HG03520 (cell line): ENCODE measurements around the gene DGKI.

Experiments
- ATAC-seq: cut with Tn5 transposase; IDR thresholded peaks from one replicate; pipeline ENCODE4 v1.9.1; 2021; ENCODE audit warnings: mild to moderate bottlenecking, moderate library complexity; ENCODE audit not compliant: unreplicated experiment

DGKI gene

GRCh38 chr7:137439829-137440825 lies 406.6 kb downstream of the DGKI start:
- ATAC-seq: no peak

GRCh38 chr7:137434946-137435345 lies 411.8 kb downstream of the DGKI start:
- ATAC-seq: no peak

GRCh38 chr7:137434530-137434929 lies 412.2 kb downstream of the DGKI start:
- ATAC-seq: no peak

GRCh38 chr7:137423321-137423720 lies 423.5 kb downstream of the DGKI start:
- ATAC-seq: no peak

- ATAC-seq: no peak
Measured at GRCh38 chr7:137421366-137421765, 425.4 kb downstream of the DGKI start.

GRCh38 chr7:137418841-137419240 lies 427.9 kb downstream of the DGKI start:
- ATAC-seq: no peak

GRCh38 chr7:137417464-137417863 lies 429.3 kb downstream of the DGKI start:
- ATAC-seq: no peak

GRCh38 chr7:137413901-137414300 lies 432.9 kb downstream of the DGKI start:
- no peak for ATAC-seq

GRCh38 chr7:137411446-137411845 lies 435.3 kb downstream of the DGKI start:
- ATAC-seq: no peak

DNA sequence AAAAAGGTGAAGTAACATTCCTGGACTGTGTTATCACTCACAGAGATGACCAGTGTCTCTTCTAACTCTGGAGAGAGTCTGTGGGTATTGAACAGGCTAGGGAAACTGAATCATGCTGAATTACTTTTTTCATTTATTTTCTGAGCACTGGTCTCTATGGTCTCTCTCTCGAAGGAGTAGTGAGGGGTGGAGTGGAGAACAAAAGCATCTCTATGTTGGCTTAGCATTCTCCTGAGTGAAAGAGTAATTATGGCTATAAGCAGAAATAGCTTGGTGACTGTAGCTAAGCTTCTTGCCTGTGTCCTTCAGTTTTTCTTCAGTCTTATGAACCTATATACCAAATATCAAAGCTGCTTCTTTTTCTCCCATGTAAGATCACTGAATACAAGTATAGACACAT lies 438.6 kb downstream of the DGKI start:
- ATAC-seq: no peak

DNA sequence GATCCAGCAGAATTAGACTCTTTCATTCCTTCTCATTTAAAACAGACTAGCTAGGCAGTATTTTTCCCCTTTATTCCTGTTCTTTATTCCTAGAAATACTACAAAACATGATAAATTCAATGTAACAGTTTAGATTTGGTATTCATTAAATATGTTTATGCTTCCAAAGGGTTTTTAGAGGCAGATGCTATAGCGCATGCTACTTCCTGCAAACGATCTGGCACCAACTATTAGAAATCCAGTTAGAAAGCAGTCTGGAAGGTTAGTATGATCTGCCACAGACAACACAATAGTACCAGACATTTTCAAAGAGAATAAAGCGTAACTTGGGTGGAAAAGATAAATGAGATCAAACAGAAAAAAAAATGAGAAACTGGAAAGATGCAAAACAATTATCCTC lies 439.7 kb downstream of the DGKI start:
- ATAC-seq: no peak

DNA sequence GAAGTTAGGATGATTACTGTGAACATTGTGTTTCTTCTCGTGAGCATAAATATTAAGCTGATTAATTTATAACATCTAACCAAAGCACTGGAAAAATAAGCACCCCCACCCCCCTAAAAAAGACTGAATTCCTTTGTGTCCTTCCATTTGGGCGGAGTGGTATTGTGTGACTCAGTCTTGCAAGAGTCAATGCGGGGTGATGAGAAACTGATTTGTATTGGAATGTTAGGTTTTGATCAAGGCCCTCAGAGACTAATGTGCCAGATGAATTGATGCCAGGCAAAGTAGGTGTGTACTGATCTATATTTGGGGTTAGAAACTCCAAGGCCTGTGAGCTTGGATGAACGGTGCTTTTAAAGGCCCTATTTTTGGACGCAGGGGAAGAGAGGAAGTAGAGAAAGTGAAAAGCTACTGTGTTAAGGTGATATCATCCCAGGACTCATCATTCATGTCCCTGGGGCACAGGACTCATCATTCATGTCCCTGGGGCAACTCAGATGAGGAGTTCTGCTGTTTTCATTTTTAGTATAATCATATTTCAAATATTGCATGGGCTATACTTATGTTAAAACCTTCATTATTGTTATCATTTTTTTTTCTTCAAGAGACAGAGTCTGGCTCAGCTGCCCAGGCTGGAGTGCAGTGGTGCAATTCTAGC lies 442.0 kb downstream of the DGKI start:
- ATAC-seq: no peak

- ATAC-seq: no peak
Measured at GRCh38 chr7:137403353-137403695, 443.4 kb downstream of the DGKI start.

GRCh38 chr7:137402536-137403352 lies 444.0 kb downstream of the DGKI start:
- no peak for ATAC-seq

- ATAC-seq: no peak
Measured at GRCh38 chr7:137399827-137400823, 446.6 kb downstream of the DGKI start.

GRCh38 chr7:137396051-137396450 lies 450.7 kb downstream of the DGKI start:
- ATAC-seq: no peak

DNA sequence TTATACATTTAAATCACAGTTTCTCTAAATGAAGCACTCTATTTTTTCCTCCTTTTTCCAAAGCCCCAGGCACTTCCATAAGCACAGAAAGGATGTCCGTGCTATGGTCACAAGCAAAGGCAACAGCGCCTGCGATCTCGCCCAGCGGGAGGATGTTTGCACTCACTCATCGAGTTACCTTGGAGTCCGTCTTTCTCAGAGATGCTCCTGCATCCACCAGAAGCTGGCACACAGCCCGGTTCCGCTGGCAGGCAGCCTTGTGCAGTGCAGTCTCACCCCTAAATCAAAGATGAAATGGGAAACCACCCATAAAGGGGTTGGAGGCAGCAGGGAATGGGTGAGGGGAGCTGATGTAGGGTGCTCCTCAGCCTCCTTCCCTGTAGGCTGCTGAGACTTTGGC lies 451.4 kb downstream of the DGKI start:
- ATAC-seq: no peak

DNA sequence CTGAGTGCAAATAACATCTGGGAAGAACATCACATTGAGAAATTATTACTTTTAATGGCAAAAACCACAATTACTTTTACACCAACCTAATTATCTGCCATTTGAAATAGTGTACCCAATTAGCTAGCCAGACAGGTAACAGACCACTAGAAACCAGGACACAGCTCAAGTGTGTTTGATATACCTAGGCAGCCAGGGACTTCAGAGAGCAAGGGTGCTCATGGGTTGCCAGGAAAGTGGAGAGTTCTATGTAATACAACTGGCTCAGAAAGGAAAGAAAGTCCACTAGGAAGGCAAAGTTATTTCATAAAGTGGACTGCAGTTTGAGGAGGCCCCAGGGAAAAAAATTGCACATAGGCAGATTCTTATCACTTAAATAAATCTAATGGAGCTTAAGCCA lies 453.2 kb downstream of the DGKI start:
- ATAC-seq: no peak

- no peak for ATAC-seq
Measured at GRCh38 chr7:137390076-137390475, 456.7 kb downstream of the DGKI start.

- no peak for ATAC-seq
Measured at GRCh38 chr7:137388916-137389315, 457.9 kb downstream of the DGKI start.
